WTC11 (cell line): ENCODE measurements around the gene RAPGEF5. TPM values are rescaled to one million over a fixed set of nuclear protein-coding genes. Genes with fewer than 3 reads are reported as not detected.
A peak's percentile ranks its signal among the peaks of the same experiment; 100 is the strongest.

ENCODE experiments used
- ATAC-seq: fragments of 200-7000 bp; cut with Tn5 transposase; 2 replicates; pipeline ENCODE4 v1.10.0; 2021; ENCODE audit warnings: mild to moderate bottlenecking, moderate library complexity
- CTCF ChIA-PET: fragments of 300-600 bp; sonication (Branson Sonifier 250); formaldehyde crosslinking; loops from one replicate; lab custom pipeline; 2021; ENCODE audit warnings: antibody characterized with exemption; lab: Charles Lee
- POLR2A ChIA-PET: fragments of 350-600 bp; sonication (Branson Sonifier 250); formaldehyde crosslinking; loops from one replicate; lab custom pipeline; 2021; ENCODE audit warnings: antibody characterized with exemption; lab: Charles Lee
- DNase-seq: peaks from one replicate; pipeline ENCODE4 v3.0.0; 2021; ENCODE audit warnings: low spot score
- H3K27ac Mint-ChIP-seq: 2 replicates; pipeline ENCODE4 v1.8.0; 2021; ENCODE audit warnings: mixed read lengths
- H3K27me3 Mint-ChIP-seq: 2 replicates; pipeline ENCODE4 v1.8.0; 2021; ENCODE audit warnings: low read depth, mild to moderate bottlenecking, moderate library complexity, mixed read lengths
- H3K36me3 Mint-ChIP-seq: 2 replicates; pipeline ENCODE4 v1.8.0; 2021; ENCODE audit warnings: mixed read lengths
- H3K4me1 Mint-ChIP-seq: 2 replicates; pipeline ENCODE4 v1.8.0; 2022; ENCODE audit warnings: mixed read lengths
- H3K4me3 Mint-ChIP-seq: 2 replicates; pipeline ENCODE4 v1.8.0; 2021; ENCODE audit warnings: mild to moderate bottlenecking, moderate library complexity, mixed read lengths
- H3K9me3 Mint-ChIP-seq: 2 replicates; pipeline ENCODE4 v1.8.0; 2021; ENCODE audit warnings: mixed read lengths
- CREM ChIP-seq: sonication (generic); formaldehyde crosslinking; IDR thresholded peaks from 2 replicates; pipeline ENCODE4 v1.8.1; 2022; ENCODE audit warnings: mild to moderate bottlenecking, missing genetic modification reagents, moderate library complexity
- CTCF ChIP-seq: fragments of 200-600 bp; IDR thresholded peaks from 2 replicates; pipeline ENCODE4 v1.8.0; 2022; ENCODE audit warnings: antibody characterized with exemption
- ETV6 ChIP-seq: sonication (generic); formaldehyde crosslinking; IDR thresholded peaks from 2 replicates; pipeline ENCODE4 v1.8.1; 2022; ENCODE audit warnings: mild to moderate bottlenecking, missing genetic modification reagents
- GRHL2 ChIP-seq: fragments of 250-450 bp; sonication (Bioruptor Pico); IDR thresholded peaks from 2 replicates; pipeline ENCODE4 v1.8.0; 2022; ENCODE audit warnings: mild to moderate bottlenecking, moderate library complexity; ENCODE audit not compliant: insufficient replicate concordance, severe bottlenecking
- NFATC4 ChIP-seq: fragments of 250-450 bp; sonication (Bioruptor Pico); IDR thresholded peaks from 2 replicates; pipeline ENCODE4 v1.9.0; 2021; ENCODE audit warnings: mild to moderate bottlenecking
- NFYB ChIP-seq: sonication (generic); formaldehyde crosslinking; conservative IDR thresholded peaks from 2 replicates; pipeline ENCODE4 v1.8.0; 2022; ENCODE audit warnings: low read depth, missing genetic modification reagents
- PRRX2 ChIP-seq: fragments of 250-450 bp; sonication (Bioruptor Pico); IDR thresholded peaks from 2 replicates; pipeline ENCODE4 v1.8.0; 2021; ENCODE audit warnings: mild to moderate bottlenecking
- SMAD4 ChIP-seq: sonication (generic); formaldehyde crosslinking; IDR thresholded peaks from 2 replicates; pipeline ENCODE4 v1.8.0; 2022; ENCODE audit warnings: mild to moderate bottlenecking, missing genetic modification reagents
- SOX15 ChIP-seq: fragments of 250-450 bp; sonication (Bioruptor Pico); IDR thresholded peaks from 2 replicates; pipeline ENCODE4 v1.9.0; 2021; ENCODE audit warnings: mild to moderate bottlenecking
- TEAD1 ChIP-seq: sonication (generic); formaldehyde crosslinking; IDR thresholded peaks from 2 replicates; pipeline ENCODE4 v1.8.0; 2022; ENCODE audit warnings: mild to moderate bottlenecking, missing genetic modification reagents
- ZNF121 ChIP-seq: sonication (generic); formaldehyde crosslinking; IDR thresholded peaks from 2 replicates; pipeline ENCODE4 v1.8.0; 2023; ENCODE audit warnings: missing genetic modification reagents
- ZNF281 ChIP-seq: sonication (generic); formaldehyde crosslinking; IDR thresholded peaks from 2 replicates; pipeline ENCODE4 v1.8.0; 2023; ENCODE audit warnings: mild to moderate bottlenecking, missing genetic modification reagents
- ZSCAN18 ChIP-seq: fragments of 250-450 bp; sonication (Bioruptor Pico); IDR thresholded peaks from 2 replicates; pipeline ENCODE4 v2.1.2; 2022; ENCODE audit warnings: mild to moderate bottlenecking, moderate library complexity
- total RNA-seq: library from RNA; stranded (reverse); gene quantifications from 3 replicates; pipeline ENCODE4 v1.2.3, GENCODE V29; 2021
- TF ChIP-seq, protein P1 (sequence below): sonication (generic); formaldehyde crosslinking; IDR thresholded peaks from 2 replicates; pipeline ENCODE4 v1.8.1; 2023; ENCODE audit warnings: mild to moderate bottlenecking, missing genetic modification reagents
- TF ChIP-seq, protein P2 (sequence below): sonication (generic); formaldehyde crosslinking; IDR thresholded peaks from 2 replicates; pipeline ENCODE4 v1.8.1; 2022; ENCODE audit warnings: missing genetic modification reagents, borderline replicate concordance
- TF ChIP-seq, protein P3 (sequence below): sonication (generic); formaldehyde crosslinking; IDR thresholded peaks from 2 replicates; pipeline ENCODE4 v1.8.1; 2022; ENCODE audit warnings: mild to moderate bottlenecking, moderate library complexity, missing genetic modification reagents
- TF ChIP-seq, protein P4 (sequence below): sonication (generic); formaldehyde crosslinking; IDR thresholded peaks from 2 replicates; pipeline ENCODE4 v1.8.0; 2022; ENCODE audit warnings: mild to moderate bottlenecking, missing genetic modification reagents
- TF ChIP-seq, protein P5 (sequence below): sonication (generic); formaldehyde crosslinking; IDR thresholded peaks from 2 replicates; pipeline ENCODE4 v1.8.1; 2023; ENCODE audit warnings: mild to moderate bottlenecking, missing genetic modification reagents, borderline replicate concordance

Gene RAPGEF5
- total RNA-seq, 1 experiment from 2014 or later, result 12.3 TPM

DNA sequence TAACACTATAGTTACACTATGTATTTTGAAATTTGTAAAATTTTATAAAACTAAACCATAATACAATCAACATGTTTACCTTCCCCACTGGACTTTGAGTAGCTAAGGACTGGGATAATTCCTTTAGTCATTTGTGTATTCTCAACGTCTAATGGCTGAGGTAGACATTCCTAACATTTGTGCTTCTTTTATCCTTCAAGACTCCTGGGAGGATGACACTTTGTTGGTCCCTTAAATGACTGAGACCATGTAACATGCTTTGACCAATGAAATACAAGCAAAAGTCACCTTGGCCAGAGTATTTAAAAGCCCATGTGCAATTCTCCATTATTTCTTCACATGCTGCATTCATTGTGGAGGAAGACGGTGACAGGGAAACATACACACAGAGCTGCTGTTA, 18.5 kb downstream of the RAPGEF5 start:
- peak; percentile 55 for ATAC-seq
- no peak for TF ChIP-seq NFYB (CRISPR knock-in tag)
- TF ChIP-seq, protein P1, sequence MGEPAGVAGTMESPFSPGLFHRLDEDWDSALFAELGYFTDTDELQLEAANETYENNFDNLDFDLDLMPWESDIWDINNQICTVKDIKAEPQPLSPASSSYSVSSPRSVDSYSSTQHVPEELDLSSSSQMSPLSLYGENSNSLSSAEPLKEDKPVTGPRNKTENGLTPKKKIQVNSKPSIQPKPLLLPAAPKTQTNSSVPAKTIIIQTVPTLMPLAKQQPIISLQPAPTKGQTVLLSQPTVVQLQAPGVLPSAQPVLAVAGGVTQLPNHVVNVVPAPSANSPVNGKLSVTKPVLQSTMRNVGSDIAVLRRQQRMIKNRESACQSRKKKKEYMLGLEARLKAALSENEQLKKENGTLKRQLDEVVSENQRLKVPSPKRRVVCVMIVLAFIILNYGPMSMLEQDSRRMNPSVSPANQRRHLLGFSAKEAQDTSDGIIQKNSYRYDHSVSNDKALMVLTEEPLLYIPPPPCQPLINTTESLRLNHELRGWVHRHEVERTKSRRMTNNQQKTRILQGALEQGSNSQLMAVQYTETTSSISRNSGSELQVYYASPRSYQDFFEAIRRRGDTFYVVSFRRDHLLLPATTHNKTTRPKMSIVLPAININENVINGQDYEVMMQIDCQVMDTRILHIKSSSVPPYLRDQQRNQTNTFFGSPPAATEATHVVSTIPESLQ (CRISPR knock-in tag), result no peak
- TF ChIP-seq TEAD1 (CRISPR knock-in tag), result no peak
- TF ChIP-seq, protein P2, sequence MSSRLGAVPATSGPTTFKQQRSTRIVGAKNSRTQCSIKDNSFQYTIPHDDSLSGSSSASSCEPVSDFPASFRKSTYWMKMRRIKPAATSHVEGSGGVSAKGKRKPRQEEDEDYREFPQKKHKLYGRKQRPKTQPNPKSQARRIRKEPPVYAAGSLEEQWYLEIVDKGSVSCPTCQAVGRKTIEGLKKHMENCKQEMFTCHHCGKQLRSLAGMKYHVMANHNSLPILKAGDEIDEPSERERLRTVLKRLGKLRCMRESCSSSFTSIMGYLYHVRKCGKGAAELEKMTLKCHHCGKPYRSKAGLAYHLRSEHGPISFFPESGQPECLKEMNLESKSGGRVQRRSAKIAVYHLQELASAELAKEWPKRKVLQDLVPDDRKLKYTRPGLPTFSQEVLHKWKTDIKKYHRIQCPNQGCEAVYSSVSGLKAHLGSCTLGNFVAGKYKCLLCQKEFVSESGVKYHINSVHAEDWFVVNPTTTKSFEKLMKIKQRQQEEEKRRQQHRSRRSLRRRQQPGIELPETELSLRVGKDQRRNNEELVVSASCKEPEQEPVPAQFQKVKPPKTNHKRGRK, result no peak
- TF ChIP-seq CTCF, result no peak
- TF ChIP-seq ZNF281, result no peak
- TF ChIP-seq, protein P3, sequence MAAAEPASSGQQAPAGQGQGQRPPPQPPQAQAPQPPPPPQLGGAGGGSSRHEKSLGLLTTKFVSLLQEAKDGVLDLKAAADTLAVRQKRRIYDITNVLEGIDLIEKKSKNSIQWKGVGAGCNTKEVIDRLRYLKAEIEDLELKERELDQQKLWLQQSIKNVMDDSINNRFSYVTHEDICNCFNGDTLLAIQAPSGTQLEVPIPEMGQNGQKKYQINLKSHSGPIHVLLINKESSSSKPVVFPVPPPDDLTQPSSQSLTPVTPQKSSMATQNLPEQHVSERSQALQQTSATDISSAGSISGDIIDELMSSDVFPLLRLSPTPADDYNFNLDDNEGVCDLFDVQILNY (CRISPR knock-in tag), result no peak
- TF ChIP-seq, protein P4, sequence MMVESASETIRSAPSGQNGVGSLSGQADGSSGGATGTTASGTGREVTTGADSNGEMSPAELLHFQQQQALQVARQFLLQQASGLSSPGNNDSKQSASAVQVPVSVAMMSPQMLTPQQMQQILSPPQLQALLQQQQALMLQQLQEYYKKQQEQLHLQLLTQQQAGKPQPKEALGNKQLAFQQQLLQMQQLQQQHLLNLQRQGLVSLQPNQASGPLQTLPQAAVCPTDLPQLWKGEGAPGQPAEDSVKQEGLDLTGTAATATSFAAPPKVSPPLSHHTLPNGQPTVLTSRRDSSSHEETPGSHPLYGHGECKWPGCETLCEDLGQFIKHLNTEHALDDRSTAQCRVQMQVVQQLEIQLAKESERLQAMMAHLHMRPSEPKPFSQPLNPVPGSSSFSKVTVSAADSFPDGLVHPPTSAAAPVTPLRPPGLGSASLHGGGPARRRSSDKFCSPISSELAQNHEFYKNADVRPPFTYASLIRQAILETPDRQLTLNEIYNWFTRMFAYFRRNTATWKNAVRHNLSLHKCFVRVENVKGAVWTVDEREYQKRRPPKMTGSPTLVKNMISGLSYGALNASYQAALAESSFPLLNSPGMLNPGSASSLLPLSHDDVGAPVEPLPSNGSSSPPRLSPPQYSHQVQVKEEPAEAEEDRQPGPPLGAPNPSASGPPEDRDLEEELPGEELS (CRISPR knock-in tag), result no peak
- no peak for TF ChIP-seq NFATC4
- no peak for TF ChIP-seq ZSCAN18 (CRISPR knock-in tag)
- TF ChIP-seq PRRX2, result no peak
- TF ChIP-seq GRHL2 (CRISPR knock-in tag), result no peak
- TF ChIP-seq ZNF121 (CRISPR knock-in tag), result no peak
- TF ChIP-seq SOX15 (CRISPR knock-in tag), result no peak
- no peak for TF ChIP-seq ETV6 (CRISPR knock-in tag)
- no peak for TF ChIP-seq CREM
- TF ChIP-seq, protein P5, sequence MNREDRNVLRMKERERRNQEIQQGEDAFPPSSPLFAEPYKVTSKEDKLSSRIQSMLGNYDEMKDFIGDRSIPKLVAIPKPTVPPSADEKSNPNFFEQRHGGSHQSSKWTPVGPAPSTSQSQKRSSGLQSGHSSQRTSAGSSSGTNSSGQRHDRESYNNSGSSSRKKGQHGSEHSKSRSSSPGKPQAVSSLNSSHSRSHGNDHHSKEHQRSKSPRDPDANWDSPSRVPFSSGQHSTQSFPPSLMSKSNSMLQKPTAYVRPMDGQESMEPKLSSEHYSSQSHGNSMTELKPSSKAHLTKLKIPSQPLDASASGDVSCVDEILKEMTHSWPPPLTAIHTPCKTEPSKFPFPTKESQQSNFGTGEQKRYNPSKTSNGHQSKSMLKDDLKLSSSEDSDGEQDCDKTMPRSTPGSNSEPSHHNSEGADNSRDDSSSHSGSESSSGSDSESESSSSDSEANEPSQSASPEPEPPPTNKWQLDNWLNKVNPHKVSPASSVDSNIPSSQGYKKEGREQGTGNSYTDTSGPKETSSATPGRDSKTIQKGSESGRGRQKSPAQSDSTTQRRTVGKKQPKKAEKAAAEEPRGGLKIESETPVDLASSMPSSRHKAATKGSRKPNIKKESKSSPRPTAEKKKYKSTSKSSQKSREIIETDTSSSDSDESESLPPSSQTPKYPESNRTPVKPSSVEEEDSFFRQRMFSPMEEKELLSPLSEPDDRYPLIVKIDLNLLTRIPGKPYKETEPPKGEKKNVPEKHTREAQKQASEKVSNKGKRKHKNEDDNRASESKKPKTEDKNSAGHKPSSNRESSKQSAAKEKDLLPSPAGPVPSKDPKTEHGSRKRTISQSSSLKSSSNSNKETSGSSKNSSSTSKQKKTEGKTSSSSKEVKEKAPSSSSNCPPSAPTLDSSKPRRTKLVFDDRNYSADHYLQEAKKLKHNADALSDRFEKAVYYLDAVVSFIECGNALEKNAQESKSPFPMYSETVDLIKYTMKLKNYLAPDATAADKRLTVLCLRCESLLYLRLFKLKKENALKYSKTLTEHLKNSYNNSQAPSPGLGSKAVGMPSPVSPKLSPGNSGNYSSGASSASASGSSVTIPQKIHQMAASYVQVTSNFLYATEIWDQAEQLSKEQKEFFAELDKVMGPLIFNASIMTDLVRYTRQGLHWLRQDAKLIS (CRISPR knock-in tag), result no peak
- no peak for TF ChIP-seq SMAD4 (CRISPR knock-in tag)
- DNase-seq, result no peak
- Mint-ChIP-seq H3K36me3 (peaks cover 19% of the 10 kb centered on the region), H3K4me3 (no peak overlapping the region), H3K27ac (peak overlapping the region; percentile 21; the same call in 1 of the 2 replicates), H3K4me1 (peaks cover 69% of the 10 kb centered on the region), H3K9me3 (peaks cover 12% of the 10 kb centered on the region), H3K27me3 (no peaks in the 10 kb centered on the region)
- ChIA-PET POLR2A (no interaction called here), CTCF (interaction anchor here (1.2 kb wide), 1 partner anchor 9 kb away, joined by 3 read pairs; no protein-coding TSS in a partner anchor)
